HepG2 (cell line): ENCODE data around the gene POLRMT. TPM values are rescaled to one million over a fixed set of nuclear protein-coding genes. Genes with fewer than 3 reads are reported as not detected.

Source experiments
- CCAR2 ChIP-seq: fragments of 200-400 bp; formaldehyde crosslinking; optimal IDR thresholded peaks from 2 replicates; pipeline ENCODE3; 2018; ENCODE audit warnings: low read depth, mild to moderate bottlenecking, low read length, moderate library complexity
- GATA4 ChIP-seq: sonication (generic); IDR thresholded peaks from 2 replicates; pipeline ENCODE4 v1.6.1; 2016; ENCODE audit warnings: antibody characterized with exemption, low read depth, borderline replicate concordance
- NFATC3 ChIP-seq: sonication (generic); formaldehyde crosslinking; IDR thresholded peaks from 2 replicates; pipeline ENCODE4 v1.5.1; 2020; ENCODE audit warnings: mild to moderate bottlenecking, missing genetic modification reagents
- POLR2G ChIP-seq: fragments of 200-400 bp; formaldehyde crosslinking; IDR thresholded peaks from 2 replicates; pipeline ENCODE4 v1.6.1; 2018; ENCODE audit warnings: mild to moderate bottlenecking, low read depth, low read length, moderate library complexity
- RBM39 ChIP-seq: fragments of 200-400 bp; formaldehyde crosslinking; IDR thresholded peaks from one replicate; pipeline ENCODE4 v1.6.1; 2018; ENCODE audit warnings: antibody characterized with exemption, mild to moderate bottlenecking, low read depth, low read length; ENCODE audit not compliant: poor library complexity, severe bottlenecking
- SAFB2 ChIP-seq: sonication (generic); formaldehyde crosslinking; IDR thresholded peaks from 2 replicates; pipeline ENCODE4 v1.5.1; 2020; ENCODE audit warnings: missing genetic modification reagents, low read depth, mild to moderate bottlenecking, borderline replicate concordance
- SALL2 ChIP-seq: sonication (generic); formaldehyde crosslinking; IDR thresholded peaks from 2 replicates; pipeline ENCODE4 v1.8.1; 2023; ENCODE audit warnings: mild to moderate bottlenecking, missing genetic modification reagents, inconsistent platforms
- SOX13 ChIP-seq, 3 experiments: fragments of 450-650 bp in 1 of 3; sonication (generic) in 1 of 3; formaldehyde crosslinking in 1 of 3; IDR thresholded peaks in 2 of 3; conservative IDR thresholded peaks in 1 of 3; 2 replicates each; pipeline versions ENCODE4 v1.5.0 to v1.6.1; 2016 to 2020; ENCODE audit warnings: antibody characterized with exemption in 1 of 3, mild to moderate bottlenecking in 1 of 3, missing compliant biosample characterization in 1 of 3, missing genetic modification reagents in 1 of 3, moderate library complexity in 1 of 3
- STAT5B ChIP-seq: sonication (generic); formaldehyde crosslinking; IDR thresholded peaks from 2 replicates; pipeline ENCODE4 v1.4.0; 2020; ENCODE audit warnings: missing genetic modification reagents
- XBP1 ChIP-seq: sonication (generic); formaldehyde crosslinking; IDR thresholded peaks from 2 replicates; pipeline ENCODE4 v1.5.0; 2020; ENCODE audit warnings: missing genetic modification reagents
- ZMYM2 ChIP-seq: sonication (generic); formaldehyde crosslinking; IDR thresholded peaks from 2 replicates; pipeline ENCODE4 v1.8.0; 2022; ENCODE audit warnings: mild to moderate bottlenecking, missing genetic modification reagents
- ZNF260 ChIP-seq: sonication (generic); formaldehyde crosslinking; IDR thresholded peaks from 2 replicates; pipeline ENCODE4 v1.4.0; 2020; ENCODE audit warnings: missing genetic modification reagents, low read depth, mild to moderate bottlenecking, borderline replicate concordance
- ZNF556 ChIP-seq: sonication (generic); formaldehyde crosslinking; IDR thresholded peaks from 2 replicates; pipeline ENCODE4 v1.4.0; 2020; ENCODE audit warnings: mild to moderate bottlenecking, missing genetic modification reagents, borderline replicate concordance
- ZNF629 ChIP-seq: sonication (generic); formaldehyde crosslinking; conservative IDR thresholded peaks from 2 replicates; pipeline ENCODE4 v1.5.0; 2020; ENCODE audit warnings: missing genetic modification reagents
- ZNF678 ChIP-seq: sonication (generic); formaldehyde crosslinking; IDR thresholded peaks from 2 replicates; pipeline ENCODE4 v1.4.0; 2020; ENCODE audit warnings: mild to moderate bottlenecking, missing genetic modification reagents
- ZNF7 ChIP-seq: IDR thresholded peaks from 2 replicates; pipeline ENCODE4 v1.6.1; 2016; ENCODE audit warnings: missing biosample characterization, missing genetic modification reagents
- polyA plus RNA-seq, 8 experiments: library from polyadenylated mRNA; depleted of rRNA in 3 of 8; stranded (reverse) in 7 of 8; unstranded in 1 of 8; fragments of >200 nt; fragmentation: Illumina TruSeq in 4 of 8; extraction: Trizol in 4 of 8; gene quantifications; 2 replicates each; pipeline versions ENCODE4 v1.2.1 to v1.2.3, GENCODE V29; 2011 to 2016; ENCODE audit warnings: low read depth in 4 of 8, missing spikeins in 1 of 8, mixed read lengths in 1 of 8; ENCODE audit not compliant: insufficient read depth in 1 of 8
- total RNA-seq, 5 experiments: library from RNA; depleted of rRNA; stranded (reverse); fragments of >200 nt; fragmentation: Illumina TruSeq; extraction: Trizol; gene quantifications; 2 replicates each; pipeline ENCODE4 v1.2.3, GENCODE V29; 2016; ENCODE audit warnings: low read depth in 1 of 5
- TF ChIP-seq, protein P1 (sequence below): sonication (generic); formaldehyde crosslinking; IDR thresholded peaks from 2 replicates; pipeline ENCODE4 v1.5.1; 2020; ENCODE audit warnings: mild to moderate bottlenecking, missing genetic modification reagents, moderate library complexity
- TF ChIP-seq, protein P2 (sequence below): sonication (generic); formaldehyde crosslinking; IDR thresholded peaks from 2 replicates; pipeline ENCODE4 v1.4.0; 2020; ENCODE audit warnings: missing genetic modification reagents
- TF ChIP-seq, protein P3 (sequence below): sonication (generic); formaldehyde crosslinking; IDR thresholded peaks from 2 replicates; pipeline ENCODE4 v1.8.0; 2022; ENCODE audit warnings: mild to moderate bottlenecking, missing genetic modification reagents, borderline replicate concordance
- TF ChIP-seq, protein P4 (sequence below): sonication (generic); formaldehyde crosslinking; IDR thresholded peaks from 2 replicates; pipeline ENCODE4 v1.5.0; 2020; ENCODE audit warnings: missing genetic modification reagents, mild to moderate bottlenecking, borderline replicate concordance

The POLRMT gene
- total and polyA plus RNA-seq, 2 of the 13 experiments (the other 11 are each of a cell fraction or from before 2014, with no cell fraction given): 78.0 to 101 TPM

GRCh38 chr19:664913-665443 lies 31.6 kb upstream of the POLRMT start (continued):
- TF ChIP-seq, protein P1, sequence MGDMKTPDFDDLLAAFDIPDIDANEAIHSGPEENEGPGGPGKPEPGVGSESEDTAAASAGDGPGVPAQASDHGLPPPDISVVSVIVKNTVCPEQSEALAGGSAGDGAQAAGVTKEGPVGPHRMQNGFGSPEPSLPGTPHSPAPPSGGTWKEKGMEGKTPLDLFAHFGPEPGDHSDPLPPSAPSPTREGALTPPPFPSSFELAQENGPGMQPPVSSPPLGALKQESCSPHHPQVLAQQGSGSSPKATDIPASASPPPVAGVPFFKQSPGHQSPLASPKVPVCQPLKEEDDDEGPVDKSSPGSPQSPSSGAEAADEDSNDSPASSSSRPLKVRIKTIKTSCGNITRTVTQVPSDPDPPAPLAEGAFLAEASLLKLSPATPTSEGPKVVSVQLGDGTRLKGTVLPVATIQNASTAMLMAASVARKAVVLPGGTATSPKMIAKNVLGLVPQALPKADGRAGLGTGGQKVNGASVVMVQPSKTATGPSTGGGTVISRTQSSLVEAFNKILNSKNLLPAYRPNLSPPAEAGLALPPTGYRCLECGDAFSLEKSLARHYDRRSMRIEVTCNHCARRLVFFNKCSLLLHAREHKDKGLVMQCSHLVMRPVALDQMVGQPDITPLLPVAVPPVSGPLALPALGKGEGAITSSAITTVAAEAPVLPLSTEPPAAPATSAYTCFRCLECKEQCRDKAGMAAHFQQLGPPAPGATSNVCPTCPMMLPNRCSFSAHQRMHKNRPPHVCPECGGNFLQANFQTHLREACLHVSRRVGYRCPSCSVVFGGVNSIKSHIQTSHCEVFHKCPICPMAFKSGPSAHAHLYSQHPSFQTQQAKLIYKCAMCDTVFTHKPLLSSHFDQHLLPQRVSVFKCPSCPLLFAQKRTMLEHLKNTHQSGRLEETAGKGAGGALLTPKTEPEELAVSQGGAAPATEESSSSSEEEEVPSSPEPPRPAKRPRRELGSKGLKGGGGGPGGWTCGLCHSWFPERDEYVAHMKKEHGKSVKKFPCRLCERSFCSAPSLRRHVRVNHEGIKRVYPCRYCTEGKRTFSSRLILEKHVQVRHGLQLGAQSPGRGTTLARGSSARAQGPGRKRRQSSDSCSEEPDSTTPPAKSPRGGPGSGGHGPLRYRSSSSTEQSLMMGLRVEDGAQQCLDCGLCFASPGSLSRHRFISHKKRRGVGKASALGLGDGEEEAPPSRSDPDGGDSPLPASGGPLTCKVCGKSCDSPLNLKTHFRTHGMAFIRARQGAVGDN (CRISPR knock-in tag): peak; percentile 98
- TF ChIP-seq POLR2G: no peak
- TF ChIP-seq, protein P2, sequence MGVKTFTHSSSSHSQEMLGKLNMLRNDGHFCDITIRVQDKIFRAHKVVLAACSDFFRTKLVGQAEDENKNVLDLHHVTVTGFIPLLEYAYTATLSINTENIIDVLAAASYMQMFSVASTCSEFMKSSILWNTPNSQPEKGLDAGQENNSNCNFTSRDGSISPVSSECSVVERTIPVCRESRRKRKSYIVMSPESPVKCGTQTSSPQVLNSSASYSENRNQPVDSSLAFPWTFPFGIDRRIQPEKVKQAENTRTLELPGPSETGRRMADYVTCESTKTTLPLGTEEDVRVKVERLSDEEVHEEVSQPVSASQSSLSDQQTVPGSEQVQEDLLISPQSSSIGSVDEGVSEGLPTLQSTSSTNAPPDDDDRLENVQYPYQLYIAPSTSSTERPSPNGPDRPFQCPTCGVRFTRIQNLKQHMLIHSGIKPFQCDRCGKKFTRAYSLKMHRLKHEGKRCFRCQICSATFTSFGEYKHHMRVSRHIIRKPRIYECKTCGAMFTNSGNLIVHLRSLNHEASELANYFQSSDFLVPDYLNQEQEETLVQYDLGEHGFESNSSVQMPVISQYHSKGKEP (CRISPR knock-in tag): 0 out of 2 replicates have a peak, but pooled peaks have one; percentile 36
- TF ChIP-seq ZNF629 (CRISPR knock-in tag): no peak
- TF ChIP-seq ZNF678 (CRISPR knock-in tag): no peak
- no peak for TF ChIP-seq STAT5B (CRISPR knock-in tag)
- no peak for TF ChIP-seq XBP1
- TF ChIP-seq, protein P3, sequence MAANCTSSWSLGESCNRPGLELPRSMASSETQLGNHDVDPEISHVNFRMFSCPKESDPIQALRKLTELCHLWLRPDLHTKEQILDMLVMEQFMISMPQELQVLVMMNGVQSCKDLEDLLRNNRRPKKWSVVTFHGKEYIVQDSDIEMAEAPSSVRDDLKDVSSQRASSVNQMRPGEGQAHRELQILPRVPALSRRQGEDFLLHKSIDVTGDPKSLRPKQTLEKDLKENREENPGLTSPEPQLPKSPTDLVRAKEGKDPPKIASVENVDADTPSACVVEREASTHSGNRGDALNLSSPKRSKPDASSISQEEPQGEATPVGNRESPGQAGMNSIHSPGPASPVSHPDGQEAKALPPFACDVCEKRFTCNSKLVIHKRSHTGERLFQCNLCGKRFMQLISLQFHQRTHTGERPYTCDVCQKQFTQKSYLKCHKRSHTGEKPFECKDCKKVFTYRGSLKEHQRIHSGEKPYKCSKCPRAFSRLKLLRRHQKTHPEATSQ (CRISPR knock-in tag): 0 out of 2 replicates have a peak, but pooled peaks have one; percentile 26
- TF ChIP-seq ZNF556 (CRISPR knock-in tag): no peak
- TF ChIP-seq ZNF260 (CRISPR knock-in tag): no peak
- peak; percentile 79; the same call in 1 of the 2 replicates for TF ChIP-seq SALL2 (CRISPR knock-in tag)
- TF ChIP-seq CCAR2: no peak
- TF ChIP-seq, protein P4, sequence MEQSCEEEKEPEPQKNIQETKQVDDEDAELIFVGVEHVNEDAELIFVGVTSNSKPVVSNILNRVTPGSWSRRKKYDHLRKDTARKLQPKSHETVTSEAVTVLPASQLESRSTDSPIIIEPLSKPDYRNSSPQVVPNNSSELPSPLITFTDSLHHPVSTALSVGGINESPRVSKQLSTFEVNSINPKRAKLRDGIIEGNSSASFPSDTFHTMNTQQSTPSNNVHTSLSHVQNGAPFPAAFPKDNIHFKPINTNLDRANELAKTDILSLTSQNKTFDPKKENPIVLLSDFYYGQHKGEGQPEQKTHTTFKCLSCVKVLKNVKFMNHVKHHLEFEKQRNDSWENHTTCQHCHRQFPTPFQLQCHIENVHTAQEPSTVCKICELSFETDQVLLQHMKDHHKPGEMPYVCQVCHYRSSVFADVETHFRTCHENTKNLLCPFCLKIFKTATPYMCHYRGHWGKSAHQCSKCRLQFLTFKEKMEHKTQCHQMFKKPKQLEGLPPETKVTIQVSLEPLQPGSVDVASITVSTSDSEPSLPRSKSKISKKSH (CRISPR knock-in tag): peak; percentile 82; the same call in 1 of the 2 replicates
- TF ChIP-seq SOX13 (IDR thresholded peaks at IDR 0.05): no peak
- TF ChIP-seq SOX13 (CRISPR knock-in tag; conservative IDR thresholded peaks at IDR 0.05 in 1 of 2, IDR thresholded peaks at IDR 0.05 in 1 of 2): peak in 1 of 2 experiments; percentile 48; a peak in 1 of 4 replicates
- TF ChIP-seq ZMYM2: no peak
- no peak for TF ChIP-seq NFATC3 (CRISPR knock-in tag)
- TF ChIP-seq GATA4: no peak
- no peak for TF ChIP-seq SAFB2 (CRISPR knock-in tag)
- TF ChIP-seq RBM39: no peak
- no peak for TF ChIP-seq ZNF7 (CRISPR knock-in tag)
